ENCODE results near the gene TRMT10C.

Gene TRMT10C

GRCh38 chr3:101615525-101615924 lies 53.9 kb downstream of the TRMT10C start:
- Histone ChIP-seq H3K9ac (ENCODE audit: low read length) (no peak overlapping the region), H3K9me2 (ENCODE audit: low read depth, low read length) (no peaks in the 10 kb centered on the region), H3K27ac (ENCODE audit: low read depth, low read length, poor library complexity, severe bottlenecking) (peak overlapping the region; percentile 3), H3K9me3 (ENCODE audit: low read length) (no peaks in the 10 kb centered on the region), H2AFZ (ENCODE audit: low read length) (no peak overlapping the region), H4K20me1 (ENCODE audit: insufficient read depth, low read length) (no peaks in the 10 kb centered on the region), H3K36me3 (ENCODE audit: insufficient read depth, low read length) (no peaks in the 10 kb centered on the region), H3K27me3 (ENCODE audit: insufficient read depth, low read length) (no peaks in the 10 kb centered on the region), H3K4me3 (ENCODE audit: low read depth, low read length, poor library complexity, severe bottlenecking) (no peak overlapping the region), H3F3A (ENCODE audit: insufficient read depth, low read length) (no peaks in the 10 kb centered on the region), H3K4me1 (ENCODE audit: insufficient read depth, low read length, severe bottlenecking) (peaks cover 40% of the 10 kb centered on the region), H3K4me2 (ENCODE audit: low read length) (peak overlapping the region; percentile 2; the same call in 1 of the 2 replicates), H3K79me2 (ENCODE audit: insufficient read depth, low read length) (no peaks in the 10 kb centered on the region)
- TF ChIP-seq CTCF (IDR thresholded peaks at IDR 0.05; ENCODE audit: low read length): no peak
